IPS-18c (cell line): ENCODE data around the gene DNAH8.

Experiments
- H3K4me3 ChIP-seq: 2 replicates; pipeline ENCODE4 v1.7.0; 2013; ENCODE audit warnings: low read depth, mild to moderate bottlenecking, low read length, moderate library complexity; ENCODE audit not compliant: insufficient read depth
- H3K9me3 ChIP-seq: one replicate; pipeline ENCODE4 v1.6.1; 2013; ENCODE audit warnings: mild to moderate bottlenecking, low read length, moderate library complexity; ENCODE audit not compliant: control insufficient read depth, insufficient read depth

The DNAH8 gene

DNA sequence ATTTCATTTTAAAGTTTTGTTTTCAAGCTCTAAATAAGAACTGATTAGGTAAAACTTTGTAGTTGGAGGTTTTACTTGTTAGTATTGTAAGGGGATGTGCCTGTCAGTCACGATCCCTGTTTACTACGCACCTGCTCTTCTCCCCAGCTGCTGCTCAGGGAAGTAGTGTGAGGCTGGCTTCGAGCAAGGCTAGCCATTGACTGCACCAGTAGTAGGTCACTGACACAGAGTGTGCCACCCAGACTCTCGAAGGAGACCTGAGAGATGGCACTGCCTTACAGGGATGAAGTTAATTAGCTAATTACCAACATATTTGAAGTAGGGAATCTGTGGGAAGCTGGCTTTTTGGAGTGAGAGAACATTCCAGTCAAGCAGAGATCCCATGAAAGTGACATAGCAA lies 89.2 kb downstream of the DNAH8 start:
- H3K4me3 ChIP-seq, result no peak overlapping the region
- no peaks in the 10 kb centered on the region for H3K9me3 ChIP-seq

DNA sequence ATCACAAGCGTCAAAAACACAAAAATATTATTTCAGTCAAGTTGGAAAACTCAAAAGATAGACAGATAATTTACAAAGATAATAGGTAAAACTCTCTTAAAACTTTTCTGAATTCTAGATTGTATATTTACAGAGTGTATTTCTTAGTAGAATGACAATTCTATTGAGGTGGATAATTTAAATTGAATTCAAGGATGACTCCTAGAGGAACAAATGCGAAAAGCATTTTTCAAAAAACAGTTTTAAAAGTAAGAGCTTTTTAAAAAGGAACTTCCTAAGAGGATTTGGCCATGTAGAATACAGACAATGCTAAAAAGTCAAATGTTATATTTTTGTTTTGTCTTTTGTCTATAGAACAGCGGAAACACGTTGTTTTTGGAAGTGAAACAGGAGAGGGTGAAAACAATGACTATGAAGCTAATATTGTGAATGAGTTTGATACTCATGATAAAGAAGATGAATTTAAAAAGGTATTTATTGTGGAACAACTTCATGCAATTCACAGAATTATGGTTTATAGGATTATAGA lies 90.1 kb downstream of the DNAH8 start:
- H3K9me3 ChIP-seq, result no peaks in the 10 kb centered on the region
- no peak overlapping the region for H3K4me3 ChIP-seq

DNA sequence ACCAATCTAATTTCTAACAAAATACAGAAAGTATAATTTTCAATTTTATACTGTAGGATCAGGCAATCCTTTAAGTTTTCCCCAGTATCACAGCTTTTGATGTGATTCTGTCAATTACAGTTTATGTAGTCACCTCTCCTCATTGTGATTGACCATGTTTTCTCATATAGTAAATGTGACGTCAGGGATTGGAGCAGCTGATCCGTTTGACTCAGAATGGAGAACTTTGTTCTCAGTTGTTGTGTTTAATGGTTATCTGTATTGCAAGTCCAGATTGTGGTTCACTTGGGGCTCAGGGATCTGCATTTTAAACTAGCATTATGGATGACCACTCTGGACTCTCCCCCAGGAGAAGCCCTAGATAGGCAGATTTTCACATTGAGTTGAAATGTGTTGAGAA lies 90.6 kb downstream of the DNAH8 start:
- no peak overlapping the region for H3K4me3 ChIP-seq
- H3K9me3 ChIP-seq, result no peaks in the 10 kb centered on the region

DNA sequence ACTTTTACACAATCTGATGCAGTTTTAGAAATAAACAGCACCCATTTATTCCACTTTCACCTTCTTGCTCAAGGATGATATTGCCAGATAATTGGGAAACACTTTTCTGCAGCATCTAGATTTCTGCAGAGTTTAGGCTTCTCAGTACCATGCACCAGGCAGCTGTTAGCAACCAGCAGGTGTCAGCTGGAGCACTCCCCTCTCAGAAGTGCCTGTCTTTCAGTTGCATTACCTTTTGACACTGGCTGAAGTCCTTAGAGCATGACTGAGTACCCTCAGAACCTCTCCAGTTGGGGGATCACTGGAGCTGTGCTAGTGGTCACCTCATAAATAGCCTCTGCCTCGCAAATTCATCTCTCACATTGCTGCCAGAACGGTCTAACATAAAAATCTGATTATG lies 91.2 kb downstream of the DNAH8 start:
- Histone ChIP-seq H3K9me3 (no peaks in the 10 kb centered on the region), H3K4me3 (no peak overlapping the region)

DNA sequence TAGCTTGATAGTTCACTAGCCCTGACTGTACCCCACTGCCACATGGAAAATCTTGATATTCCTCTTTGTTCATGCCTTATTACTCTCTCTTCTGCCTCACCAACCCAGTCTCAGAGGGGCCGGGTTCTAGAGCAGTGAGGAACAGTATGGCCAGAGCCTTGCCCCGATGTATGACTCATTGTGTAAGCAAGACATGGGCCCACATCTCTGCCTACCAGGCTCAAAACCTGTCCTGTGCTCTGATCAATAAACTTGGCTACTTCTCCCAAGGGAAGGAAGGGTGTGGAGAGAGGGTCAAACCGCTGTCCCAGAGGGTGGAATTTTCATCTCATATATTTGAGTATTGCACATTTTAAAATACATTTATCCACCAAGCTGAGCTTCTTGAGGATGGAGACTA lies 91.7 kb downstream of the DNAH8 start:
- H3K9me3 ChIP-seq, result no peaks in the 10 kb centered on the region
- H3K4me3 ChIP-seq, result no peak overlapping the region

DNA sequence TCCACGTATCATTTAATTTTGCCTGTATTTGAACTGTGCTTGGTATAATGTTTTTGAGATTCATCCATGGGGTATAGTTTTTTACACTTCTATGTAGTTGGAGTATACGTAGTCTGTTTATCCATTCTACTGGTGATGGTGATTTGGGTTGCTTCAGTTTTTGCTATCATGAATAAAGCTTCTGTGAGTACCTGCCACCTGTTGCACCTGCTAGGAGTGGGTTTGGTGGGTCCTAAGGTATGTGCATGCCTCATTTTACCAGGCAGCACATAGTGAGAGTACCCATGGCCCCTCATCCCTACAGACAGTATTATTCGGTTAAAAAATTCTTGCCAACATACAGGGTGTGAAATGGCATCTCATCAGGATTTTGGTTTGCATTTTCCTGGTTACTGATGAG lies 92.9 kb downstream of the DNAH8 start:
- H3K9me3 ChIP-seq, result no peaks in the 10 kb centered on the region
- no peak overlapping the region for H3K4me3 ChIP-seq

DNA sequence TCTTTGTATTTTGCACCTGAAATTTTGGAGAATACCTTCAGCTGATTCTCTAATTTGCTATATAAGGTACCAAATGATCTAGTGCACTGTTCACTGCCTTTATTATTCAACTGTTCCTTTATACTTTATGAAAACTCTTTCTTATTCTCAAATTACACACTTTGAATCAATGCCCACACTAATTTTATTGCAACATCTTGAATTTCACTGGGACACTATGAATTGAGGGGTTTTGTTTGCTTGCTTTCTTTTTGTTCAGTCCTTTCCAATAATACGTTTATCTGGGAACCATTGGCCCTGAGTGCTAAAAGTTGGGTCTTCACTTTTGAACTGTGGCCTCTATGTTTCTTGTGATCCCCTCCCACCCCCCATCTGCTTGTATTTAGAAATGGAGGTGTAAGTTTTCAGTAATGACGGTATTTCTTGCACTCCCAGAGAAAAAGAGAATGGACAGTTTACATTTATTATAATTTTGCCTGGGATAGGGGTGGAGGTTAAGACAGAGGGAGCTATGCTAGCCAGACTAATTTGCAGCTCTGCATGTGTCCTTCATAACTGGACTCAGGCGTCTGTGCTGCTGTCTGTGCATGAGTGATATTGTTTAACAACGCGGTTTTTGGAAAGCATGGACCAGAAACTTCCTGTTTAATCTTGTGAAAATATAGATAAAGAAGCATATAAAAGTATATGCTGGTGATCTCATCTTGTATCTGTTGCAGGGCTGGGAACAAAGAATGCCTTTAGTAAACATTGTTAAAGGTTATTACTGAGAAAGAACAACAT lies 98.1 kb downstream of the DNAH8 start:
- H3K4me3 ChIP-seq, result no peak overlapping the region
- H3K9me3 ChIP-seq, result no peaks in the 10 kb centered on the region

DNA sequence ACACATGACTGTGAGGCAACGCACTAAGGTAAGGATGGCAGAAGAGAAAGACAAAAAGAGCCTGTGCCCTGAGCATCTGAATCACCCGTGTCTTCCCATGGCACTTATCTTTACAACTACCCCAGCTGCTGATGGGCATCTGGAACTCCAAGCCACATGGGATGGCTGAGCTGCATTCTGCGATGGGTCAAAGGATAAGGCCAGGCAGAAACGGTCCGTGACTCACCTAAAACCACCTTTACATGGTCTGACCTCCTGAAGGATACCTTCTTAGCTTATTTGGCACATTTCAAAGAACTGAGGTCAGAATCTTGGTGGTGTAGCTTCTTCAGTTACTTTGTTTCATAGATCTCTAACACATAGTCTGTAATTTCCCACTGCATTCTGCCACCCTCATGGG lies 99.7 kb downstream of the DNAH8 start:
- Histone ChIP-seq H3K4me3 (no peak overlapping the region), H3K9me3 (no peaks in the 10 kb centered on the region)

DNA sequence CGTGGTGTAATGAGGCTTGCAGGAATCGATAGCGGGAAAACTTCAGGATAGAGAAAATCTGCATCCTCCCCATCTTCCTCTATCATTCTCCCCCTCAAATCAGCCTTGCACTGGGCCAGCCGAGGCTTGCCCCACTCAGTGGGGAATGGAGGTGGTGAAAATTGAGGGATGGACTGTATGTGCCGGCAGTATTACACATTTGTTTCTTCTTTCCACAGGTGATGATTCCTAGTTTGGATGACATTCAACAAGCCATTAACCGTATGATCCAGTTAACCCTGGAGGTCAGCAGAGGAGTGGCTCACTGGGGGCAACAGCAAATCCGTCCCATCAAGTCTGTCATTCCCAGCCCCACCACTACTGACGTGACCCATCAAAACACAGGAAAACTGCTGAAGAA lies 100.1 kb downstream of the DNAH8 start:
- Histone ChIP-seq H3K9me3 (no peaks in the 10 kb centered on the region), H3K4me3 (no peak overlapping the region)

DNA sequence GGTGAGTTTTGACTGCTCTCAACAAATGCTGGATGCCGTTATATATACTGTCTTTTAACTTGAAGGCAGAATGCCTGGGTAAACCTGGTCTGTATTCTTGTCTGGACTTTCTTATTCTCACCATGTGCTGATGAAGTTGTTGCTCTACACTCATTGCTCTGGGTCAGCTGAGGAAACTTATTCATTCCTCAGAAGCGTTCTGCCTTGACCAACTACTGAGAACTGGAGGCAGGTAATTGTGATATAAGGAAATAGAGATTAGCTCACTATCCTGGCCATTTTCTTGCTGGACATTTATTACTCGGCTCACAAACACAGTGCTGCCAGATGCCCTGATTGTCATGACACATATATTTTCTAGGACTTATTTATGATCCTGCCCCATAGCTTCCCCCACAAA lies 103.6 kb downstream of the DNAH8 start:
- Histone ChIP-seq H3K9me3 (no peaks in the 10 kb centered on the region), H3K4me3 (no peak overlapping the region)

DNA sequence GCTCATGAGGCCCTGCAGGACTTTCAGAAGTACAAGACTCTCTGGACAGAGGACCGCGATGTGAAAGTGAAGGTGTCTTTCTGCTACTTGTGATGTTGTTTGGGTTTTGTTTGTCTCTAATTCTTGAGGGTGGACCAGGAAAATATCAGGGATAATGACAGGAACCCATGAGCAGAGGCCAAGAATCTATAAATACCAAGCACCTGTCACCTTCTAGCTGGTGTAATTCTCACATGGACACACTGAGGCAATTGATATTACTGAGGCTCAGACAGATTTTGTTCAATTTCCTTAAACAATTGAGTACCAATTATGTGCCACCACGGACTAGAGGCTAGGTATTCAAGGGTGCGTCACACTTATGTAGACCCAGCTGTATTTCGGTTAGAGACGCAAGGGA lies 107.9 kb downstream of the DNAH8 start:
- no peaks in the 10 kb centered on the region for H3K9me3 ChIP-seq
- no peak overlapping the region for H3K4me3 ChIP-seq

DNA sequence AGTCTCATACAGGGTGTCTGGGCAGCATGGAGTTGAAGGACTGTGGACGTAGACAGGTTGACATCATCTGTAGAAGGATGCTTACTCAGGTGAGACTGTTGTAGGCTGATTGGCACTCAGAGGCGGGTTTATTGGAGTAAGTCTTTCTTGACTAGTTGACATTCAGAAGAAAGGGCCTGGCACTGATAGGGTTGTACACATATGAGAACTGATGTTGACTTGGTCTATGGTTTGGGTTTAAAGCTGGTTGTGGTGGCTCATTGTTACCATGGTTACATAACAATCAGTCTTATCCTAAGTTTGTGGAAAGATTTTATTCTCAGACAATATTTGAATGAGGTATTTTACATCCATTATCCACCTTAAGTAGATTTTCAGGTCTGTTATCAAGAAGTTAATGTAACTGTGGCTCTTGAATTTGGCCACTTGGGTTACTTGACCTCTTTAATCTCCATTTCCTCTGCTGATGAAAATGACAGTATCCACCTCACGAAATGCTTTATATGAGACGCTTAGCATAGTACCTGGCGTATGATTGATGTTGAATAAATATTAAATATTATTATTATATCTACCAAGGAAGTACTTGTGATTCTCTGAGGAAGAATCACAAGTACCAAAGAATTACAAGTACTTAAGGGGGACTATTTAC lies 109.3 kb downstream of the DNAH8 start:
- Histone ChIP-seq H3K4me3 (no peak overlapping the region), H3K9me3 (no peaks in the 10 kb centered on the region)

DNA sequence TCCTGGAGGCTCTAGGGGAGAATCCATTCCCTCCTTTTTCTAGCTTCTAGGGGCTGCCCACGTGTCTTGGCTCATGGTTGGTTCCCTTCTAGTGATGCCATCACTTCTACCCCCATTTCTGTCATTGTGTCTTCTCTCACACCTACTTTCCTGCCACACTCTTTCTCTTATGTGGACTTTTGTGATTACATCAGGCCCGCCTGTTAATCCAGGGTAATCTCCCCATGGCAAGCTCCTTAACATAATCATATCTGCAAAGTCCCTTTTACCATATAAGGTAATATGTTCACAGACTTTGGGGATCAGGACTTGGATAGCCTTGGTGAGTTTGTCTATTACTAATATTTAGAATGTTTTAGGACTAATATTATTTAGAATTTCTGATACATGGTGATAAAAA lies 111.9 kb downstream of the DNAH8 start:
- no peak overlapping the region for H3K4me3 ChIP-seq
- H3K9me3 ChIP-seq, result no peaks in the 10 kb centered on the region

DNA sequence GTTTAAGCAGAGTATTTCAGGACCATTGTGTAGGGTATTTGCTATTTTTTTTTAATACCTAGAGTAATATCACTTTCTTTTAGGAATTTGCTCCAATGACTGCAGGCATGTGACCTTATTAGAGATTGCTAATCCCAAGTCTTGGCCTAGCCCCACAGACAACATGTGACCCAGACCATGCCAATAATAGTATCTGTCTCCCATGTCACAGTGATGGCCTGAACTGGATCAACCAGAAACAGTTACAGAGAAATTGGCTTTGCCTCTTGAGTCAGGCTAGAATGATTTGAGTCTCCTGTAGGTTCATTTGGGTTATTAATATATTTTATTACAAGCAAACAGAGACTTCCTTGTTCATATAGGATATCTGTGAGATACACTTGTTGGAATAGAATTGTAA lies 116.8 kb downstream of the DNAH8 start:
- Histone ChIP-seq H3K9me3 (no peaks in the 10 kb centered on the region), H3K4me3 (no peak overlapping the region)

DNA sequence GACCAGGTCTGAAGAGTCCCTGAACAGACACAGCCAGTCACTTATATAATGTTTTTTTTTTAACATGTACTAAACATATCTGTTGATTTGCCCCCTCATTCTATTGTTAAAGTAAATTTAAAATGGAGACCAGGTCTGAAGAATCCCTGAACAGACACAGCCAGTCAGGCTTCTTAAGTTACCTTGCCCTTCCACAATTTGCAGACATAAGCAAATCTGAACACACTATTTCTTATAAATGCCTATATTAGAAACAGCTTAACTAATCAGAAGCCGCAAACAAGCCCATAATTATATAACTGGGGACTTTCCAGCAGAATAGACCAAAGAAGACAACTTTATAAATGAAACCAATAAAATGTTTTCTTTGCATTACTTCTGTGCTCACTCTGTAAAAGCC lies 118.2 kb downstream of the DNAH8 start:
- Histone ChIP-seq H3K9me3 (no peaks in the 10 kb centered on the region), H3K4me3 (no peak overlapping the region)

DNA sequence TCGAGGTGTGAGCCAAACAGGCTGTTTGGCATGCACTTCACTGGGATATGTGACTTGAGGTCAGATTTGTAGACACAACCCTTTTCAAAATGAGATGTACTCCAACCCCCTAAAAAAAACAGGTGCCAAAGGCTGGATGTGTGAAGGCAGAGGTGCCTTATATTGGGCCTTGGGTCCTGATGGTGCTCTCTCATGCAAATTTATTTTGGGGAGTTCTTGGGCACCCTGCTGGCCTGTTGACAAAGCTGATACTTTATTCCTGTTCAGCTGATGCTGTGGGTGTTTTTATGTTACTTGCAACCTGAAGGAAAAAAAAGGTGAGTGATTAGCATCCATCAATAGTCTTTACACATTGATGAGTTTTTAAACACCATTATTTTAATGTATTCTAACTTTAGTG lies 121.5 kb downstream of the DNAH8 start:
- H3K9me3 ChIP-seq, result no peaks in the 10 kb centered on the region
- H3K4me3 ChIP-seq, result no peak overlapping the region

DNA sequence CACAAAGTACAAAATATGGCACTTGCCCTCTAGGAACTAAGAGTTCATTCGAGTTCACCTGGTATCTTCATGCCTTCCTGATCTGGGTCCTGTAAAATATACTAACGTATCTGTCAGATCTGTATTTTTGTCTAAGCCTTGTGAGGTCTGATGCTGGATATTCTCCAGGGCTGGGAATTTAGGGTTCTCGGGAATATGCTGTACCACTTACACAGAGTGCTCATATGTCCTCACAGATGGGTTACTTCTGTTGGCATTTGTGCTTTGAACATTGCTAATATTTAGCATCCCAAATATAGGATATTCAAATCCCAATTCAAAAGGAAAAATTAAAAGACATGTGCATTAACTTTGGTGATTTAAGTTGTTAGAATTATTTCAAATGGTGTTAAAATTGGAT lies 122.0 kb downstream of the DNAH8 start:
- H3K4me3 ChIP-seq, result no peak overlapping the region

DNA sequence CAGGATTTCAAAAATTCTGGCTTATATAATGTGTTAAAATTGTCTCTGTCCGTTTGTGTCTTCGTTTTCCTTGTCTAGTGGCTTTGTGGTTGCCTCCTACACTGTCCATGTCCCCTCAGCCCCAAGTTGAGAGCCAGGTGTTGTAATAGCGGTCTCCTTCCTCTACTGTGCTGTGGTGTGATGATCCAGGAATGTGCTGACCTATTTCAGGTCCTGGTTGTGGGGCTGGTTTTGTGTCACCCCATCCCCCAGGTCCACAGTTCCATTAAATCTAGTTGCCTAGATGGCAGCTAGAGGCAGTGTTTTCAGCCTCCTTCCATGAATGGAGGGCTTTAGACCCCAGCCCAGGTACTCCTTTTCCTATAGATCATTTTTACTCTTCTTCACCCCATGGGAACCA lies 128.7 kb downstream of the DNAH8 start:
- Histone ChIP-seq H3K4me3 (no peak overlapping the region), H3K9me3 (no peaks in the 10 kb centered on the region)

More for the DNA sequence above, 122.0 kb downstream of the DNAH8 start:
- H3K9me3 ChIP-seq, result no peaks in the 10 kb centered on the region
